ENCODE data around the gene FUOM. TPM values are rescaled to one million over a fixed set of nuclear protein-coding genes. Genes with fewer than 3 reads are reported as not detected.

FUOM gene
- total RNA-seq, 1 donor from 2014 or later, result 20.4 TPM

GRCh38 chr10:133310399-133310755 lies 47.4 kb downstream of the FUOM start:
- Mint-ChIP-seq H3K9me3 (no peaks in the 10 kb centered on the region), H3K27ac (no peak overlapping the region), H3K4me3 (peak overlapping the region; percentile 58), H3K4me1 (ENCODE audit: unreplicated experiment) (peaks cover 13% of the 10 kb centered on the region), H3K27me3 (peaks cover 5% of the 10 kb centered on the region), H3K36me3 (peaks cover 7% of the 10 kb centered on the region)
- TF ChIP-seq, protein P1, sequence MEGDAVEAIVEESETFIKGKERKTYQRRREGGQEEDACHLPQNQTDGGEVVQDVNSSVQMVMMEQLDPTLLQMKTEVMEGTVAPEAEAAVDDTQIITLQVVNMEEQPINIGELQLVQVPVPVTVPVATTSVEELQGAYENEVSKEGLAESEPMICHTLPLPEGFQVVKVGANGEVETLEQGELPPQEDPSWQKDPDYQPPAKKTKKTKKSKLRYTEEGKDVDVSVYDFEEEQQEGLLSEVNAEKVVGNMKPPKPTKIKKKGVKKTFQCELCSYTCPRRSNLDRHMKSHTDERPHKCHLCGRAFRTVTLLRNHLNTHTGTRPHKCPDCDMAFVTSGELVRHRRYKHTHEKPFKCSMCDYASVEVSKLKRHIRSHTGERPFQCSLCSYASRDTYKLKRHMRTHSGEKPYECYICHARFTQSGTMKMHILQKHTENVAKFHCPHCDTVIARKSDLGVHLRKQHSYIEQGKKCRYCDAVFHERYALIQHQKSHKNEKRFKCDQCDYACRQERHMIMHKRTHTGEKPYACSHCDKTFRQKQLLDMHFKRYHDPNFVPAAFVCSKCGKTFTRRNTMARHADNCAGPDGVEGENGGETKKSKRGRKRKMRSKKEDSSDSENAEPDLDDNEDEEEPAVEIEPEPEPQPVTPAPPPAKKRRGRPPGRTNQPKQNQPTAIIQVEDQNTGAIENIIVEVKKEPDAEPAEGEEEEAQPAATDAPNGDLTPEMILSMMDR (conservative IDR thresholded peaks at IDR 0.05), result no peak
- DNase-seq (ENCODE audit: extremely low spot score, unreplicated experiment), result no peak

- no peak for DNase-seq (ENCODE audit: extremely low spot score, unreplicated experiment)
- H3K36me3 Mint-ChIP-seq, result peaks cover 7% of the 10 kb centered on the region
- H3K9me3 Mint-ChIP-seq, result no peaks in the 10 kb centered on the region
- H3K27me3 Mint-ChIP-seq, result peaks cover 5% of the 10 kb centered on the region
- peak overlapping the region; percentile 69 for H3K27ac Mint-ChIP-seq
- peak overlapping the region; percentile 79 for H3K4me3 Mint-ChIP-seq
- TF ChIP-seq, protein P1 (conservative IDR thresholded peaks at IDR 0.05), result no peak
- peaks cover 18% of the 10 kb centered on the region for H3K4me1 Mint-ChIP-seq (ENCODE audit: unreplicated experiment)
Measured at GRCh38 chr10:133309720-133310398, 48.0 kb downstream of the FUOM start.

GRCh38 chr10:133309100-133309719 lies 48.6 kb downstream of the FUOM start:
- Mint-ChIP-seq H3K36me3 (peaks cover 7% of the 10 kb centered on the region), H3K4me3 (peak overlapping the region; percentile 79), H3K4me1 (ENCODE audit: unreplicated experiment) (peaks cover 19% of the 10 kb centered on the region), H3K27ac (peak overlapping the region; percentile 69), H3K27me3 (peaks cover 5% of the 10 kb centered on the region), H3K9me3 (no peaks in the 10 kb centered on the region)
- TF ChIP-seq, protein P1 (conservative IDR thresholded peaks at IDR 0.05), result no peak
- DNase-seq (ENCODE audit: extremely low spot score, unreplicated experiment), result peak; percentile 95

DNA sequence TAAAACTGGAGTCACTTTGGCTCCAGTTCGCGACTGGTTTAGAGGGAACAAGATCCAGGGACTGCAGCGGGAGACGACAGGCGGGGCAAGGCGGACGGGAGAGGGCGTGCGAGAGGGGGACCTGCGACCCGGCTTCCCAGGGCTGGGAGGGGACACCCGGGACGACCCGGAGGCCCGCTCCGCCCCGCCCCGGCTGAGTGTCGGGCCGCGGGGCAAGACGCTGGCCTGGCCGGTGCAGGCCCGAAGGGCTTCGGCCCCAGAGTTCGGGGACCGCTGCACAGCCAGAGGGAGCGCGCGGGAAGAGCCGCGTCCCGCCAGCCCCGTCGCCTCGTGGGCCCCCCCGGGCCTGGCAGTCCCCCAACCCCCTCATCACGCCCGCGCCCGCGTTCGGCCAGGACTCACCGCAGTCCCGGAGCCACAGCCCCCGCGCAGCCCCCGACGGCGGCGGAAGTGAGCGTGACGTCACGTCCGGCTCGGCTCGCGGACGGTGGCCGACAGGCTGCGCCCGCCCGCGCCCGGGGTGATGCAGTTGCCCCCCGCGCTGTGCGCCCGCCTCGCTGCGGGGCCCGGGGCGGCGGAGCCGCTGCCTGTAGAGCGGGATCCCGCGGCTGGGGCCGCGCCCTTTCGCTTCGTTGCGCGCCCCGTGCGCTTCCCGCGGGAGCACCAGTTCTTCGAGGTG lies 49.3 kb downstream of the FUOM start, which contains the start of the genes TUBGCP2 and ZNF511:
Gene TUBGCP2 (minus strand): TSS at position 452 of the 679 bp plus-strand sequence. CDS start 5,931 bp downstream, outside the sequence.
Gene ZNF511 (plus strand): TSS at position 494 of the 679 bp plus-strand sequence. CDS start 30 bp downstream, at position 524.
- peaks cover 7% of the 10 kb centered on the region for H3K36me3 Mint-ChIP-seq
- peaks cover 5% of the 10 kb centered on the region for H3K27me3 Mint-ChIP-seq
- H3K9me3 Mint-ChIP-seq, result no peaks in the 10 kb centered on the region
- peak within 1 kb of the TSS; percentile 100 for H3K4me3 Mint-ChIP-seq
- H3K27ac Mint-ChIP-seq, result peak within 1 kb of the TSS; percentile 100
- TF ChIP-seq, protein P1 (conservative IDR thresholded peaks at IDR 0.05), result no peak
- peaks cover 19% of the 10 kb centered on the region for H3K4me1 Mint-ChIP-seq (ENCODE audit: unreplicated experiment)
- peak; percentile 92 for DNase-seq (ENCODE audit: extremely low spot score, unreplicated experiment)

- Mint-ChIP-seq H3K27me3 (peaks cover 5% of the 10 kb centered on the region), H3K4me1 (ENCODE audit: unreplicated experiment) (peaks cover 19% of the 10 kb centered on the region), H3K36me3 (peaks cover 7% of the 10 kb centered on the region), H3K27ac (peak overlapping the region; percentile 100), H3K4me3 (peak overlapping the region; percentile 100), H3K9me3 (no peaks in the 10 kb centered on the region)
- TF ChIP-seq, protein P1 (conservative IDR thresholded peaks at IDR 0.05), result peak; percentile 75
- DNase-seq (ENCODE audit: extremely low spot score, unreplicated experiment), result peak; percentile 83
Measured at GRCh38 chr10:133307776-133308420, 49.9 kb downstream of the FUOM start.

All from type B pancreatic cell (in vitro differentiated cells).